BLaER1 (cell line): ENCODE results near the gene CCDC14.

ENCODE experiments used
- H3K27ac ChIP-seq: shearing (Covaris generic); formaldehyde crosslinking; 2 replicates; pipeline ENCODE4 v1.8.1; 2022
- H3K27me3 ChIP-seq: shearing (Covaris generic); formaldehyde crosslinking; 2 replicates; pipeline ENCODE4 v1.8.1; 2022
- H3K36me3 ChIP-seq: shearing (Covaris generic); formaldehyde crosslinking; 2 replicates; pipeline ENCODE4 v1.8.1; 2022
- H3K4me1 ChIP-seq: shearing (Covaris generic); formaldehyde crosslinking; 2 replicates; pipeline ENCODE4 v1.8.1; 2022
- H3K4me2 ChIP-seq: shearing (Covaris generic); formaldehyde crosslinking; 2 replicates; pipeline ENCODE4 v1.8.1; 2022
- H3K4me3 ChIP-seq: shearing (Covaris generic); formaldehyde crosslinking; 2 replicates; pipeline ENCODE4 v1.8.1; 2022
- H3K9ac ChIP-seq: shearing (Covaris generic); formaldehyde crosslinking; 2 replicates; pipeline ENCODE4 v1.8.1; 2022
- H3K9me3 ChIP-seq: shearing (Covaris generic); formaldehyde crosslinking; 2 replicates; pipeline ENCODE4 v1.8.1; 2022
- H4K20me1 ChIP-seq: shearing (Covaris generic); formaldehyde crosslinking; 2 replicates; pipeline ENCODE4 v1.8.1; 2022
- Cebpa-rat ChIP-seq: shearing (Covaris generic); IDR thresholded peaks from 2 replicates; pipeline ENCODE4 v1.8.1; 2022

Gene CCDC14

DNA sequence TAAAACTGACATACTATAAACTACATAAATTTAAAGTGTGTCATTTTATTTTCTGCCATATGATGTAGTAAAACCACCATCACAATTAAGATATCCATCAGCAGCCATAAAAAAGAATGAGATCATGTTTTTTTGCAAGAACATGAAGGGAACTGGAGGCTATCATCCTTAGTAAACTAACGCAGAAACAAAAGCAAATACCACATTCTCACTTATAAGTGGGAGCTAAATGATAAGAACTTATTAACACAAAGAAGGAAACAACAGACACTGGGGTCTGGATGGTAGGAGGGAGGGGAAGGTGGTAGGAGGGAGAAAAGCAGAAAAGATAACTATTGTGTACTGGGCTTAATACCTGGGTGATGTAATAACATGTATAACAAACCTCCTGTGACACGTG lies 24.6 kb downstream of the CCDC14 start:
- H3K4me1 ChIP-seq = no peaks in the 10 kb centered on the region
- no peak for TF ChIP-seq Cebpa-rat
- H3K4me2 ChIP-seq = no peak overlapping the region
- H3K9me3 ChIP-seq = no peaks in the 10 kb centered on the region
- H4K20me1 ChIP-seq = no peaks in the 10 kb centered on the region
- no peaks in the 10 kb centered on the region for H3K27me3 ChIP-seq
- H3K36me3 ChIP-seq = peaks cover 39% of the 10 kb centered on the region
- no peak overlapping the region for H3K9ac ChIP-seq
- H3K27ac ChIP-seq = no peak overlapping the region
- H3K4me3 ChIP-seq = no peak overlapping the region

DNA sequence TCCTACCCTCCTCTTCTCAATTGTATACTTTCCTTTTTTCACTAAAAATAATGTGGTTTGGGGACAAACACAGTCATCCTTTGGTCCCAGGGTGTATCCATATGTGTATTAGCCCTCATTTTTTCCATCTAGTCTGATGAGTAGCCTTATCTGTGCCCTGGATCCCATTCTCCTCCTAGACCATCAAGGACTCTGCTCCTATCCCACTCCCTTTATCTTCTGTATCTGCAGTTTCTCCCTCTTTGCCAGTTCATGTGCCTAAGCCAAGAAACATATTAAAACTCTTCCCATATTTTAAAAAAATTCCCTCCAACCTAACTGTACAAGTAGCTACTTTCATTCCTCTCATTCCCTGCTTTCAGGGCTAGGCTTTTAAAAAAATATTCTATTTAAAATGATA lies 25.2 kb downstream of the CCDC14 start:
- no peaks in the 10 kb centered on the region for H4K20me1 ChIP-seq
- no peak overlapping the region for H3K27ac ChIP-seq
- H3K27me3 ChIP-seq = no peaks in the 10 kb centered on the region
- no peak overlapping the region for H3K4me3 ChIP-seq
- no peak overlapping the region for H3K4me2 ChIP-seq
- H3K36me3 ChIP-seq = peaks cover 39% of the 10 kb centered on the region
- H3K9me3 ChIP-seq = no peaks in the 10 kb centered on the region
- H3K9ac ChIP-seq = no peak overlapping the region
- H3K4me1 ChIP-seq = no peaks in the 10 kb centered on the region
- no peak for TF ChIP-seq Cebpa-rat

DNA sequence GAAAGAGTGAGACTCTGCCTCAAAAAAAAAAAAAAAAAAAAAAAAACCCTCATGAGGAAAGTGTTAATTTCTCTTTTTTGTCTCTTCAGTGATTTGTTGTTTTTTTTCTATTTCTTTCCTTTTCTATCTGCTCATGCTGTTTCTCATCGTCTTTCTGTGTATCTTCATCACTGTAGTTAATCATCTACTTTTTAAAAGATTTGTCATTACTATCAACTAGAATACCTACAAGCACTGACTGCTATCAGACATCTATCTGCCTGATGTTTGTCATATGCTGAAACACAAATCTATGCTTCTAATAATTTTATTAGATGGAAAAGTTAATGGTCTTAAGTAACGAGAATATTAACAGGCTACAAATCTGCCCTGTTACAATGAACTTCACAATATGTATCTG lies 26.8 kb downstream of the CCDC14 start:
- no peaks in the 10 kb centered on the region for H3K4me1 ChIP-seq
- H4K20me1 ChIP-seq = no peaks in the 10 kb centered on the region
- H3K4me3 ChIP-seq = no peak overlapping the region
- peaks cover 48% of the 10 kb centered on the region for H3K36me3 ChIP-seq
- no peak overlapping the region for H3K4me2 ChIP-seq
- no peaks in the 10 kb centered on the region for H3K27me3 ChIP-seq
- no peaks in the 10 kb centered on the region for H3K9me3 ChIP-seq
- H3K27ac ChIP-seq = no peak overlapping the region
- H3K9ac ChIP-seq = no peak overlapping the region
- TF ChIP-seq Cebpa-rat = no peak

DNA sequence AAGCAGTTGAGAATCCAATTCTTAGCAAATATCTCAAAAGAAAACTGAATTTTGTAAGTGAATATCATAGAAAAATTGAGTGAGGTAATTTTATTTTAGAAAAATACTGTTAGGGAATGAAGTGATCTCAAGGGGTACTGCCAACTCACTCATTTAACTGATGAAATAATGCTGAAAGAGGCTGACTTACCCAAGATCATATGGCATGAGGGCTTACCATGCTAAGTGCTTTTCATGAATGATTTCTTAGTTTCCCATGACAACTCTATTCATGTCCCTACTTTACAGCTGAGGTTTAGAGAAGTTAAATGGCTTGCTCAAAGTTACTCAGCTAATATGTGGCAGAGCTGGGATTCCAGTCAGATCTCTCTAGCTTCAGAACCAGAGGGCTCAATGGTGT lies 30.6 kb downstream of the CCDC14 start:
- Histone ChIP-seq H3K4me2 (no peak overlapping the region), H3K27ac (no peak overlapping the region), H3K9me3 (0 out of 2 replicates have a peak, but pooled peaks cover 2% of the 10 kb centered on the region), H3K4me3 (no peak overlapping the region), H3K9ac (no peak overlapping the region), H3K4me1 (no peaks in the 10 kb centered on the region), H3K27me3 (no peaks in the 10 kb centered on the region), H3K36me3 (peaks cover 68% of the 10 kb centered on the region), H4K20me1 (no peaks in the 10 kb centered on the region)
- no peak for TF ChIP-seq Cebpa-rat

DNA sequence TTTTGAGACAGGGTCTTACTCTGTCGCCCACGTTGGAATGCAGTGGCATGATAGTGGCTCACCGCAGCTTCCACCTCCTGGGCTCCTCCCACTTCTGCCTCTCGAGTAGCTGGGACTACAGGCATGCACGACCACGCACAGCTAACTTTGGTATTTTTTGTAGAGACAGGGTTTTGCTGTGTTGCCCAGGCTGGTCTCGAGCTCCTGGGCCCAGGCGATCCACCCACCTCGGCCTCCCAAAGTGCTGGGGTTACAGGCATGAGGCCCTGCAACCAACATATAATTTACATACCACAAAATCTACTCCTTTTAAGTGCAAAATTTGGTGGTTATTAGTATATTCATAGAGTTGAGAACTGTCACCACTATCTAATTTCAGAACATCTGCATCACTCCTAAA lies 31.7 kb downstream of the CCDC14 start:
- Histone ChIP-seq H3K9me3 (peaks cover 10% of the 10 kb centered on the region), H3K4me2 (no peak overlapping the region), H3K36me3 (peaks cover 79% of the 10 kb centered on the region), H3K9ac (no peak overlapping the region), H3K4me3 (no peak overlapping the region), H3K4me1 (no peaks in the 10 kb centered on the region), H4K20me1 (no peaks in the 10 kb centered on the region), H3K27ac (no peak overlapping the region), H3K27me3 (no peaks in the 10 kb centered on the region)
- no peak for TF ChIP-seq Cebpa-rat

DNA sequence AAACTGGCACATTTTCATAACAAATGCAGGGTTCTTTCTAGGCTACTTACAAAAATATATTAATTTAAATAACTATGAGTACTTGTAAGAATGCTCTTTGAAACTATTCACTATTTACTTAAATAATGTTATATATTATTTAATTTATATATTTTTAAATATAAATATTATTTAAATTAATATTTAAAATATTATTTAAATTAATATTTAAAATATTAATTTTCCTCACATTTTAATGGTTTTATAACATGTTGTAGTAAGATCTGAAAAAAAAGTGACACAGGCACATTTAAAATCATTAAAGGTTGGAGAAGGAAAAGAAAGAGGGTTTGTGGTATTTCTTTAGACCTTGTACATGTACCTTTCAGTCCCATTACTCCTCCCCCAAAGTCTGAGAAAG lies 34.6 kb downstream of the CCDC14 start:
- no peak for TF ChIP-seq Cebpa-rat
- H4K20me1 ChIP-seq = no peaks in the 10 kb centered on the region
- H3K27me3 ChIP-seq = no peaks in the 10 kb centered on the region
- H3K4me3 ChIP-seq = no peak overlapping the region
- H3K9me3 ChIP-seq = peaks cover 31% of the 10 kb centered on the region
- peaks cover 83% of the 10 kb centered on the region for H3K36me3 ChIP-seq
- H3K9ac ChIP-seq = no peak overlapping the region
- no peaks in the 10 kb centered on the region for H3K4me1 ChIP-seq
- H3K4me2 ChIP-seq = no peak overlapping the region
- no peak overlapping the region for H3K27ac ChIP-seq

DNA sequence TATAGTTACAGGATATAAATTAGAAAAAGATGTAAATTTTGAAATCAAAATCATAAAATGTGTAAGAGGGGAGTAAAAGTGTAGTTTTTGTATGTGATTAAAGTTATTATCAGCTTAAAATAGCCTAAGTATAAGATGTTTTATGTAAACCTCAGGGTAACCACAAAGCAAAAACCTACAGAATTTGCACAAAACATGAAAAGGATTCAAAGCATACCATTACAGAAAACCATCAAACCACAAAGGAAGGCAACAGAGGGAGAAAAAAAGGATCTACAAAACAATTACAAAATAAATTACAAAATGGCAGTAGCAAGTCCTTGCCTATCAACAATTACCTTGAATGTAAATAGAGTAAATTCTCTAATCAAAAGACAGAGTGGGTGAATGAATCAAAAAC lies 40.2 kb downstream of the CCDC14 start:
- peaks cover 78% of the 10 kb centered on the region for H3K36me3 ChIP-seq

DNA sequence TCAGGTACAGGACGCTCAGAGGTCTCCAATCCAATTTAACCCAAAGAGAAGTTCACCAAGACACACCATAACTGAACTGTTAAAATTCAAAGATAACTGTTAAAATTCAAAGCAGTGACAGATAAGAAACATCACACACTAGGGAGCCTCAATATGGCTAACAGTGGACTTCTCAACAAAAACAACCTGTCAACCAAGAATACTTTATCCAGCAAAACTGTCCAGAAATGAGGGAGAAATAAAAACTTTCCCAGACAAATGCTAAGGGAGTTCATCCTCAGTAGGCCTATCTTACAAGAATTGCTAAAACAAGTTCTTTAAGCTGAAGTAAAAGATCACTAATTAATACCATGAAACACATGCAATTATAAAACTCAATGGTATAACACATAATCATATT lies 40.6 kb downstream of the CCDC14 start:
- peaks cover 74% of the 10 kb centered on the region for H3K36me3 ChIP-seq
- peaks cover 58% of the 10 kb centered on the region for H3K9me3 ChIP-seq
- no peak for TF ChIP-seq Cebpa-rat

More for the DNA sequence above, 40.2 kb downstream of the CCDC14 start:
- no peak for TF ChIP-seq Cebpa-rat
- Histone ChIP-seq H3K9me3 (peaks cover 62% of the 10 kb centered on the region), H3K27me3 (no peaks in the 10 kb centered on the region), H3K4me3 (no peak overlapping the region), H3K27ac (no peak overlapping the region), H4K20me1 (no peaks in the 10 kb centered on the region), H3K4me2 (no peak overlapping the region), H3K4me1 (peaks cover 13% of the 10 kb centered on the region), H3K9ac (no peak overlapping the region)

DNA sequence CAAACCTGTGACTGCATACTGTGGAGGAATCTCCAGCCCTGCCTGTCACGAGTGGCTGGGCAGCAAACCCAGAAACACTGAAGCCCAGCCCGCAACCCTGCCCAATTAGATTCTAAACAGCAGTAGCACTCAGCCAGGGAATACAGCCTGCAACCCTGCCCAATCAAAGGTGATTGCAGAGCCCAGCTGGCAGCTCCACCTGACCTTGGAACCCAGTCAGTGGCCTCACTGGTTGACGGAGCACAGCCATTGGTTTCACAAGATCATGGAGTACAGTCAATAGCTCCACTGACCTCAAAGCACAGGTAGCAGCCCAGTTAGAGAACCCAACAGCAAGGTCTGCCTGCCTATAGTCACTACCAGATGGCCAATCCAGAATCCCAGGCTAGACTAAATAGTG lies 41.7 kb downstream of the CCDC14 start:
- H4K20me1 ChIP-seq = no peaks in the 10 kb centered on the region
- H3K4me2 ChIP-seq = no peak overlapping the region
- TF ChIP-seq Cebpa-rat = no peak
- no peak overlapping the region for H3K27ac ChIP-seq
- peaks cover 64% of the 10 kb centered on the region for H3K36me3 ChIP-seq
- peaks cover 52% of the 10 kb centered on the region for H3K9me3 ChIP-seq
- peaks cover 26% of the 10 kb centered on the region for H3K4me1 ChIP-seq
- no peak overlapping the region for H3K9ac ChIP-seq
- H3K4me3 ChIP-seq = no peak overlapping the region
- no peaks in the 10 kb centered on the region for H3K27me3 ChIP-seq

More for the DNA sequence above, 40.6 kb downstream of the CCDC14 start:
- H3K9ac ChIP-seq = no peak overlapping the region
- H3K27ac ChIP-seq = no peak overlapping the region
- H3K27me3 ChIP-seq = no peaks in the 10 kb centered on the region
- H3K4me2 ChIP-seq = no peak overlapping the region
- H3K4me3 ChIP-seq = no peak overlapping the region
- no peaks in the 10 kb centered on the region for H4K20me1 ChIP-seq
- H3K4me1 ChIP-seq = peaks cover 17% of the 10 kb centered on the region

DNA sequence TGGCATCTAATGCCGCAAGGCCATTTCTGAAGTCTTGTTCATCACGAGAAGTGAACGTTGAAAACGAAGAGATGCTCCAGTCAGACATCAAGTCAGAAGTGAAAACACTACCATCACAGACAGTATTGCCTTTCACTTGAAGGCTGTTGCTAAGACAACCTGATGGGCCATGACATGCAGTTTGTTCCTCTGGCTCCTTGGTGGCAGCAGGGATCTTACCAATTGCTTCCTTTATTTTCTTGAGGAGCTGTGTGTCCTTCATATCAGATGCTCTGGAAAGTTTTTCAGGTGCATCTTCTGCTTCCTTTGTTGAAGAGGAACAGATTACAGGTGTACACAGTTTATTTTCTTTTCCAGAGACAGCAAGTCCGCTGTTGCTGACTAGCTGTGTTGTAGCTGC lies 46.2 kb downstream of the CCDC14 start:
- H3K9me3 ChIP-seq = peaks cover 16% of the 10 kb centered on the region
- peaks cover 23% of the 10 kb centered on the region for H3K36me3 ChIP-seq
- peaks cover 24% of the 10 kb centered on the region for H3K4me1 ChIP-seq
- H3K27ac ChIP-seq = 0 out of 2 replicates have a peak overlapping the region, but pooled peaks have one; percentile 31
- TF ChIP-seq Cebpa-rat = no peak
- no peaks in the 10 kb centered on the region for H4K20me1 ChIP-seq
- H3K9ac ChIP-seq = peak overlapping the region; percentile 36; the same call in 1 of the 2 replicates
- H3K4me2 ChIP-seq = peak overlapping the region; percentile 55
- H3K27me3 ChIP-seq = no peaks in the 10 kb centered on the region
- H3K4me3 ChIP-seq = no peak overlapping the region

DNA sequence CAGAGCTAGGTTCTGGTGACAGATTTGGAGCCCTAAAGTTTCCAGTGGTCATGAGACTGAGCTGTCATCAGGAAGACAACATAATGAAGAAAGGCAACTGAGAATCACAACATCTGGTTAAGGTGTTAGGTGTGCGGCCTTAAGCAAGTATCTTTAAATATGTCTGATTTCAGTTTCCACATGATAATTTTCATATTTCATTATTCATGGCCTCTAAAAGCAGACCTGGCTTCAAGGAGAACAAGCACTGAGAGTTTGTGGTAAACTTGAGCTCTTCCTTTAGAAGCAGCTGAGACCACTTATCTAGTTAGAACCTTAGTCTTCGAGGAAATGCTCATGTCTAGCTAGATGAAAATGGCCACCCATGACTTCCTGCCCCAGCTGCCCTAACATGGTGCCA lies 51.2 kb downstream of the CCDC14 start:
- Histone ChIP-seq H3K36me3 (no peaks in the 10 kb centered on the region), H3K27ac (no peak overlapping the region), H3K4me3 (no peak overlapping the region), H3K27me3 (no peaks in the 10 kb centered on the region), H3K9me3 (no peaks in the 10 kb centered on the region), H3K4me1 (peaks cover 22% of the 10 kb centered on the region), H3K9ac (no peak overlapping the region), H3K4me2 (no peak overlapping the region; the same call in 1 of the 2 replicates), H4K20me1 (no peaks in the 10 kb centered on the region)
- TF ChIP-seq Cebpa-rat = no peak
